Spleen (tissue), 11 donors: ENCODE data around the gene LYZL2. TPM values are rescaled to one million over a fixed set of nuclear protein-coding genes. Genes with fewer than 3 reads are reported as not detected.
"Not testable (repeated sequence)": the region's sequence is repeated elsewhere in the genome, so short reads cannot be mapped to it uniquely, and the experiment has no call there.

Source experiments
- DNase-seq: peaks from one replicate; pipeline ENCODE4 v3.0.0-alpha.2; 2020
- H3K27ac ChIP-seq, 8 donors: fragments of 200-600 bp; sonication (generic) in 7 of 8; 1 replicate in 4 of 8; 2 replicates in 4 of 8; pipeline versions ENCODE4 v1.5.0 to v1.8.0; 2016 to 2021; ENCODE audit warnings: inconsistent platforms in 4 of 8, mild to moderate bottlenecking in 4 of 8, moderate library complexity in 1 of 8
- H3K27me3 ChIP-seq, 7 donors: fragments of 200-600 bp; sonication (generic) in 6 of 7; replicated peaks in 1 of 7; 1 replicate in 4 of 7; 2 replicates in 3 of 7; pipeline versions ENCODE4 v1.5.0 to v1.8.0; 2016 to 2021; ENCODE audit warnings: inconsistent platforms in 3 of 7, mild to moderate bottlenecking in 1 of 7
- H3K36me3 ChIP-seq, 6 donors: fragments of 200-600 bp; sonication (generic) in 5 of 6; 1 replicate in 4 of 6; 2 replicates in 2 of 6; pipeline versions ENCODE4 v1.5.0 to v1.8.0; 2016 to 2021; ENCODE audit warnings: inconsistent platforms in 2 of 6
- H3K4me1 ChIP-seq, 6 donors: fragments of 200-600 bp; sonication (generic) in 5 of 6; 1 replicate in 3 of 6; 2 replicates in 3 of 6; pipeline versions ENCODE4 v1.5.0 to v1.8.0; 2016 to 2021; ENCODE audit warnings: inconsistent platforms in 3 of 6
- H3K4me3 ChIP-seq, 8 donors: fragments of 200-600 bp; sonication (generic) in 7 of 8; 1 replicate in 4 of 8; 2 replicates in 4 of 8; pipeline versions ENCODE4 v1.5.0 to v1.8.0; 2016 to 2021; ENCODE audit warnings: inconsistent platforms in 4 of 8, mild to moderate bottlenecking in 4 of 8, moderate library complexity in 2 of 8
- H3K9me3 ChIP-seq, 8 donors: fragments of 200-600 bp; sonication (generic) in 7 of 8; 1 replicate in 4 of 8; 2 replicates in 4 of 8; pipeline versions ENCODE4 v1.5.0 to v1.8.0; 2016 to 2021; ENCODE audit warnings: inconsistent platforms in 4 of 8
- POLR2A ChIP-seq, 3 donors: fragments of 450-650 bp; IDR thresholded peaks; one replicate each; pipeline ENCODE4 v1.5.1; 2017; ENCODE audit warnings: antibody characterized with exemption in 3 of 3, mild to moderate bottlenecking in 1 of 3
- POLR2AphosphoS5 ChIP-seq, 3 donors: sonication (generic); formaldehyde crosslinking; IDR thresholded peaks; one replicate each; pipeline ENCODE4 v1.5.1; 2017; ENCODE audit warnings: antibody characterized with exemption in 3 of 3
- WGBS, 5 donors: extraction: QIAGEN DNeasy Blood & Tissue Kit in 3 of 5; methylation state at CpG; one replicate each; pipeline versions ENCODE4 v1.1.5 to v1.1.7; 2013 to 2018; 5-methylcytosine and 5-hydroxymethylcytosine counted together
- intact Hi-C: fragments of 100-400 bp; cut with DNase I; formaldehyde crosslinking; loops from one replicate; pipeline ENCODE4 v1.15.0; 2023; ENCODE audit warnings: low total_unique reads
- polyA plus RNA-seq, 3 donors: library from polyadenylated mRNA; stranded (reverse); fragments of 200-250 nt; gene quantifications; one replicate each; pipeline ENCODE4 v1.2.1, GENCODE V29; 2013
- total RNA-seq, 7 donors: library from RNA; depleted of rRNA in 3 of 7; stranded (reverse); fragments of >200 nt in 3 of 7; fragmentation: NEBNext Ultra II Directional in 4 of 7; extraction: Animal tissue kit (Norgen Biotek cat#: 25700) in 4 of 7; gene quantifications; one replicate each; pipeline versions ENCODE4 v1.1.0 to v1.2.1, GENCODE V29; 2016 to 2021
- TF ChIP-seq, protein P1 (sequence below), 11 experiments: fragments of 200-600 bp in 7 of 11; fragments of 450-650 bp in 4 of 11; sonication (generic) in 4 of 11; IDR thresholded peaks in 8 of 11; conservative IDR thresholded peaks in 3 of 11; 1 replicate in 7 of 11; 2 replicates in 4 of 11; pipeline versions ENCODE4 v1.4.0 to v1.8.0; 2016 to 2021; ENCODE audit warnings: antibody characterized with exemption in 11 of 11, inconsistent platforms in 4 of 11, mild to moderate bottlenecking in 1 of 11
- donor health status: healthy with polysubstance abuse.
- donor health status: DM: no; HTN: no; CAD: no; lungs with moderate emphysema.
- donor health status: DM: no; HTN: no; CAD: no.
- donor health status: Bipolar disorder and iron deficiency.
- donor health status: healthy.
- donor health status: DM: no; HTN: no; CAD: no.
- donor health status: DM: yes; HTN: yes; CAD: no.

Gene LYZL2
- total and polyA plus RNA-seq, 10 donors = not detected

DNA sequence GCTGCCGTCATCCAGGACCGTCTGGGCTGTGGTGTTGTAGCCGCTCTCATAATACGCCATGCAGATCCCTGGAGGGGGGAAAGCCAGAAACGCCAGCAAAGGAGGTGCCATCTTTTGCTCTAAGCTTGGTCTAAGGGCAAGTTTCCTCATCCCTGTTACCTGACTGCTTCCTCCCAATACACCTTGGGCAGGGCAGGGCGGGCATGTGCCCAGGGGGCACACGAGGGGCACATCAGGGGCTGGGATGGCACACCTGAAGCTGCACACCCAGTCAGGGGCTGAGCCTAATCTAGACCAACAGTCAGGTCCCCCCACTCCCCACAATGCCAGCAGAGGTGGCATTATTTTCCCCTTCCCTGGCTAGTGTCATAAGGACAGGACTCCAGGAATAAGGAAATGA, 3.4 kb downstream of the LYZL2 start:
- H3K27ac ChIP-seq, H3K27me3 ChIP-seq, H3K9me3 ChIP-seq, H3K36me3 ChIP-seq, intact Hi-C loops, DNase-seq, H3K4me1 ChIP-seq, H3K4me3 ChIP-seq: not testable (repeated sequence)
- WGBS, 5 donors = 59 to 90% (median 89%) methylated on average over 3 to 7 of the region's 7 CpGs

DNA sequence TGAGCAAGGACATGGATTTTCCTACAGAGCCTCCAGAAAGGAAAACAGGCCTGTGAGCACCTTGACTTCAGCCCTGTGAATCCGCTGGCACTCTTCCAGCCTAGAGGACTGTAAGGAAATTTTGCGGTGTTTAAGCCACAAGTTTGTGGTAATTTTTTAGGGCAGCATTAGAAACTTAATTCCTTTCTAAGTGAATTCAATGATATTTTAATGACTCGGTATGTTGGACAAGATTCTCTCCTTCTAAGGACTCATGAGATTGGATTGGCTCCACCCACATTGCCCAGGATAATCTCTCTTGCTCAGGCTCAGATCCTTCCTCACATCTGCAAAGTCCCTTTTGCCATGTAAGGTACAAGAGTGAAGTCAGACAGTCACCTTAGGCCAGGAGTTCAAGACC, 4.5 kb downstream of the LYZL2 start:
- intact Hi-C loops = no loop called here
- no peaks in the 10 kb centered on the region for H3K36me3 ChIP-seq
- H3K9me3 ChIP-seq = no peaks in the 10 kb centered on the region
- 88 to 96% (median 92%) methylated on average over 3 of the region's 3 CpGs for WGBS, 5 donors
- H3K27ac ChIP-seq = no peak overlapping the region
- no peak overlapping the region for H3K4me3 ChIP-seq
- TF ChIP-seq, protein P1, sequence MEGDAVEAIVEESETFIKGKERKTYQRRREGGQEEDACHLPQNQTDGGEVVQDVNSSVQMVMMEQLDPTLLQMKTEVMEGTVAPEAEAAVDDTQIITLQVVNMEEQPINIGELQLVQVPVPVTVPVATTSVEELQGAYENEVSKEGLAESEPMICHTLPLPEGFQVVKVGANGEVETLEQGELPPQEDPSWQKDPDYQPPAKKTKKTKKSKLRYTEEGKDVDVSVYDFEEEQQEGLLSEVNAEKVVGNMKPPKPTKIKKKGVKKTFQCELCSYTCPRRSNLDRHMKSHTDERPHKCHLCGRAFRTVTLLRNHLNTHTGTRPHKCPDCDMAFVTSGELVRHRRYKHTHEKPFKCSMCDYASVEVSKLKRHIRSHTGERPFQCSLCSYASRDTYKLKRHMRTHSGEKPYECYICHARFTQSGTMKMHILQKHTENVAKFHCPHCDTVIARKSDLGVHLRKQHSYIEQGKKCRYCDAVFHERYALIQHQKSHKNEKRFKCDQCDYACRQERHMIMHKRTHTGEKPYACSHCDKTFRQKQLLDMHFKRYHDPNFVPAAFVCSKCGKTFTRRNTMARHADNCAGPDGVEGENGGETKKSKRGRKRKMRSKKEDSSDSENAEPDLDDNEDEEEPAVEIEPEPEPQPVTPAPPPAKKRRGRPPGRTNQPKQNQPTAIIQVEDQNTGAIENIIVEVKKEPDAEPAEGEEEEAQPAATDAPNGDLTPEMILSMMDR (IDR thresholded peaks at IDR 0.05 in 8 of 11, conservative IDR thresholded peaks at IDR 0.05 in 3 of 11) = no peak
- no peak for TF ChIP-seq POLR2AphosphoS5 (IDR thresholded peaks at IDR 0.05)
- TF ChIP-seq POLR2A (IDR thresholded peaks at IDR 0.05) = no peak
- H3K4me1 ChIP-seq = no peaks in the 10 kb centered on the region
- DNase-seq = no peak
- no peaks in the 10 kb centered on the region for H3K27me3 ChIP-seq

DNA sequence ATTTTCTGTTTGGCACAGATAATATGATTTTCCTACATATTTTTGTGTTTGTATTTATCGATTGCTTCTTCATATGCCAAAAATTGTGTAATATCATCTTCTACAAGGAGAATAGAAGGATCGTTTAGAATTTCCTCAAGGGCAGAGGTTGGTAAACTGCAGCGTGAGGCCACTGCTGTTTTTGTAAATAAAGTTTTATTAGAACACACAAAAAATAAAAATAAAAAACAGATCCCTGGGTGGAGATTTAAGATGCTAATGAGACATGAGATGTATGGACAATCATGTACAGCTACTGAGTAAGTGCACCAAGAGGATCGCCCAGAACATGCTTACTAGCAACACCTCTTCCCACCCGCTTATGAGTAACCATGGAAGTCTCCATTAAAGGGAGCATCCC, 9.6 kb downstream of the LYZL2 start:
- TF ChIP-seq POLR2A (IDR thresholded peaks at IDR 0.05) = no peak
- TF ChIP-seq, protein P1 (IDR thresholded peaks at IDR 0.05 in 8 of 11, conservative IDR thresholded peaks at IDR 0.05 in 3 of 11) = no peak
- no peak for TF ChIP-seq POLR2AphosphoS5 (IDR thresholded peaks at IDR 0.05)
- 93 to 98% (median 94%) methylated on average over 5 of the region's 5 CpGs for WGBS, 5 donors
- Histone ChIP-seq H3K27ac (no peak overlapping the region), H3K4me1 (no peaks in the 10 kb centered on the region), H3K9me3 (no peaks in the 10 kb centered on the region), H3K36me3 (no peaks in the 10 kb centered on the region), H3K4me3 (no peak overlapping the region), H3K27me3 (peaks cover 0 to 9% (median 0%) of the 10 kb centered on the region in 7 donors)
- no peak for DNase-seq
- intact Hi-C loops = no loop called here

DNA sequence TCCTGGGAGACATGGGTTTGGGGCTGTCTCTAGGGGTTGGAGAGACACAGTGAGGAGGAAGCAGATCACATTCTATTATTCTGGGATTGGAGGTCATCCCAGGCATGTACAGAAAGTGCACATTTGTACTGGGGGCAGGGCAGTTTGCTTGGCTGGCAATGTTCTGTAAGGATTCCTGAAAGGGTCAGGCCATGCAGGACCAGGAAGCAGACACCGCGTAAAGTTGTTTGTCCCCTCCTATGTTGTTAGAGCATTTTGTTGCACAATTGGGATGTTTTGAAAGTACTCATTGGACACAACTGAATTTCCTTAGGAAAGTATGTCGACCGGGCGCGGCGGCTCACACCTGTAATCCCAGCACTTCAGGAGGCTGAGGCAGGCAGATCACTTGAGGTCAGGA, 12.5 kb downstream of the LYZL2 start:
- intact Hi-C loops = no loop called here
- DNase-seq = no peak
- Histone ChIP-seq H3K4me3 (no peak overlapping the region), H3K27ac (no peak overlapping the region), H3K9me3 (no peaks in the 10 kb centered on the region), H3K36me3 (no peaks in the 10 kb centered on the region), H3K4me1 (no peaks in the 10 kb centered on the region), H3K27me3 (peaks cover 0 to 9% (median 0%) of the 10 kb centered on the region in 7 donors)
- WGBS, 5 donors = 79 to 95% (median 94%) methylated on average over 7 of the region's 7 CpGs
- no peak for TF ChIP-seq POLR2A (IDR thresholded peaks at IDR 0.05)
- TF ChIP-seq, protein P1 (IDR thresholded peaks at IDR 0.05 in 8 of 11, conservative IDR thresholded peaks at IDR 0.05 in 3 of 11) = no peak
- no peak for TF ChIP-seq POLR2AphosphoS5 (IDR thresholded peaks at IDR 0.05)

DNA sequence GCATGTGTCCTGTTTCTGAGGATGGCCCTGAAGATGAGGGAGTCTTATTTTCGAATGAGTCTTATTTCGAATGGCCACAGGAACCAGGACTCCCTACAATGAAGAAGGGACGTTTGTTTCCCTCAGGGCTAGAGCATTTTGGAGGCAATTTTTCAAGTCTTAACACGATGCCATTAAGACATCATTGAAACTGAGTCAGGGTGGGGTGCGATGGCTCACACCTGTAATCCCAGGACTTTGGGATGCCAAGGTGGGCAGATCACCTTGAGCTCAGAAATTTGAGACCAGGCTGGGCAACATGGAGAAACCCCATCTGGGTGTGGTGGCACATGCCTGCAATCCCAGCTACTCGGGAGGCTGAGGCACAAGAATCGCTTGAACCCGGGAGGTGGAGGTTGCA, 18.5 kb downstream of the LYZL2 start:
- H3K27me3 ChIP-seq, H3K9me3 ChIP-seq, H3K4me3 ChIP-seq, H3K27ac ChIP-seq, intact Hi-C loops, H3K36me3 ChIP-seq, H3K4me1 ChIP-seq, DNase-seq: not testable (repeated sequence)
- 79 to 93% (median 87%) methylated on average over 8 of the region's 8 CpGs for WGBS, 5 donors
